ENCODE results near the gene LCE2B. TPM values are rescaled to one million over a fixed set of nuclear protein-coding genes. Genes with fewer than 3 reads are reported as not detected.

LCE2B gene
- polyA plus RNA-seq, 3 donors from 2014 or later = not detected

DNA sequence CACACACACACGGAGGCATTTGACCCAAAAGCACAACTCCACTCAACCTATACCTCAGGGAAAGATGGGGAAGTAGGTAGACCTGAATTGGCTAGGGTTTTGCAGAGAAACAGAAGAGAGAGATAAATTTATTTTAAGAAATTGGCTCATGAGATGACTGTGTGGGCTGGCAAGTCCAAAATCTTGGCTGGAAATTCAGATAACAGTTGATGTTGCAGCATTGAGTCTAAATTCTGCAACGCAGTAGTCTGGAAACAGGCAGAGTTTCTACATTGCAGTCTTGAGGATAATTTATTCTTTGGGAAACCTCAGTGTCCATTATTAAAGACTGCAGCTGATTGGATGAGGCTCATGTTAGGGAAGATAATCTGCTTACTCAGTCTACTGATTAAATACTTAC lies 4.3 kb upstream of the LCE2B start:
- no peaks in the 10 kb centered on the region for H3K36me3 Mint-ChIP-seq
- H3K9me3 Mint-ChIP-seq = peaks cover 0 to 3% (median 0%) of the 10 kb centered on the region in 6 donors
- H3K27ac Mint-ChIP-seq = no peak overlapping the region
- peaks cover 4 to 8% (median 7%) of the 10 kb centered on the region in 3 donors for H3K27me3 Mint-ChIP-seq (ENCODE audit: low read depth in 3 of 3)
- no peak for DNase-seq
- no peak overlapping the region for H3K4me3 Mint-ChIP-seq
- no peaks in the 10 kb centered on the region for H3K4me1 Mint-ChIP-seq

DNA sequence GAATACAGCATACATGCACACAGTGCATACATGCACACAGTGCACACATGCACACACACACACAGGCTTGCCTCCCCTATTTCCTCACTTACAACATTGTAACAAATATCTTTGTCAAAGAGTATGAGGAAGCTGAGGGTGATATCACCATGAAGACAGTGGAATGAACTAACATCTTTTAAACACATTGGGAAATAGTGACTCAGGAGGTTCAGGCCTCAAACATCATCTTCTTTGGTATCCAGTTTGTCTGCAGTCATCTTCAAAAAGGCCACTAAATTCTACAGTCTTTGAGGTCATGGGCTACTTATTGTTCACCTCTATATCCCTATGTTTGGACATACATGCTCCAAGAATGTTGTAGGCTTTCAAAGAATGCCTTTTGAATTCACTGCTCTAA lies 2.1 kb upstream of the LCE2B start:
- H3K36me3 Mint-ChIP-seq = no peaks in the 10 kb centered on the region
- no peaks in the 10 kb centered on the region for H3K4me1 Mint-ChIP-seq

DNA sequence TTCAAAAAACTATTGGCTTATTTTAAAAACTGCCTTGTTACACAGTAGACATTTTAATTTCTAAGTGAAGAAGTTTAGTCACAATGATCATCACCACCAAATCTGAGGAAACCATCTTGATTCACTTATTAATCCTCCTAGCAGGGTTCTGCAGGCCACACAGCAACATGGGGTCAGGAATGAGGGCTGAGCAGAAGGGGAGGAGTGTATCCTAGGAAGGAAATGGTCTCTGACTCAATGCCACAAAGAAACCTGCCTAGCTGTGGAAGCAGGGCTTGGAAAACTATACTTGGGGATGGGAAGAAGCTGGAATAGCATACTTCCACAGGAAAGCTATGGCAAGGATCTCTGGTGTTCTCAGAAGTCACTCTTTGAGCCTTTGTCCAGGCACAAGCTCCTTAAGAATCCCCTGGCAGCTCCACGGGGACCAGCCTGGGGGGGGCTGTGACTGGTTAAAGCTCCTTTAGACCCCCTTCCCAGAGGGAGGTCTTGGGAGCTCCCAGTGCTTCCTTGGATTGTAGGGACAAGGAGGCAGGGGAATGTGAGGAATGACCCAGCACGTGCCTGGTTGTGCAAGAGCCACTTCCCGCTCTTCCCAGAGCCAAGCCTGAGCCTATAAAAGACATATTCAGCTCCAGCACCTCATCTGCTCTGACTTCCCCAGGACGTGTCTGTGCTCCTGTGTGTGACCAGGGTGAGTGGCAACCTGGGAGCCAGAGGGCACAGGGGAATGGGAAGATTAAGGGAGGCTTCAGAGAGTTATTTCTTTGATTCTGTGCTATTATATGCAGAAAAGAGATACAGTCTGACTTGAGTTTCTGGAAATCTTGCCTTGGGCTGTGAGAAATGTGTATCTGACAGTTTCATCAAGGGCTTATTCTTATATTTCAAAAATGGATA lies 12.0 kb downstream of the LCE2B start, which contains the start of gene LCE2A:
LCE2A (plus strand) TSS at position 645 of the 900 bp plus-strand sequence. CDS start 557 bp downstream, outside the sequence.
- peaks cover 0 to 6% (median 0%) of the 10 kb centered on the region in 6 donors for H3K9me3 Mint-ChIP-seq
- H3K4me3 Mint-ChIP-seq = no peak within 1 kb of the TSS
- H3K36me3 Mint-ChIP-seq = no peaks in the 10 kb centered on the region
- no peak within 1 kb of the TSS for H3K27ac Mint-ChIP-seq
- H3K4me1 Mint-ChIP-seq = no peaks in the 10 kb centered on the region
- peaks cover 0 to 11% (median 0%) of the 10 kb centered on the region in 3 donors for H3K27me3 Mint-ChIP-seq (ENCODE audit: low read depth in 3 of 3)
- no peak for DNase-seq

More for the DNA sequence above, 2.1 kb upstream of the LCE2B start:
- Mint-ChIP-seq H3K27ac (no peak overlapping the region), H3K9me3 (peaks cover 0 to 1% (median 0%) of the 10 kb centered on the region in 6 donors), H3K4me3 (no peak overlapping the region), H3K27me3 (ENCODE audit: low read depth in 3 of 3) (peaks cover 4 to 8% (median 6%) of the 10 kb centered on the region in 3 donors)
- no peak for DNase-seq

DNA sequence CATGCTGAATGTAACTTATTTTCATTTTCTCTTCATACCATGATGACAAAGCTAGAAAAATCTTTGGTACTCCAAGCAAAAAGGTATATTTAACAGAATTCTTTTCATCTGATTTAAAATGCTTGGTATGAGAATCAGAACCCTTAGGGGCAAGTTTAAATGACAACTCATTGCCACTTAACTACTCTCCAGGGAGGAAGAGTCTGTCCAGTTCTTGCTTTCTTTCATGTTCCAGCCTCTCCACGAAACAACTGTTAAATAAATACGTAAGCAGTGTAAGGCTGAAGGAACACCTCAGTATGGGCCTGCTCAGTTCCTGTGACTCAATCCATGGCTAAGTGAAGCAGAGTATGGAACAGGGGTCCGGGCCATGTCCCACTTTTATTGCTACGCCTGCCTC lies 13.8 kb downstream of the LCE2B start:
- no peak overlapping the region for H3K27ac Mint-ChIP-seq
- H3K9me3 Mint-ChIP-seq = peaks cover 0 to 11% (median 0%) of the 10 kb centered on the region in 6 donors
- no peak overlapping the region for H3K4me3 Mint-ChIP-seq

DNA sequence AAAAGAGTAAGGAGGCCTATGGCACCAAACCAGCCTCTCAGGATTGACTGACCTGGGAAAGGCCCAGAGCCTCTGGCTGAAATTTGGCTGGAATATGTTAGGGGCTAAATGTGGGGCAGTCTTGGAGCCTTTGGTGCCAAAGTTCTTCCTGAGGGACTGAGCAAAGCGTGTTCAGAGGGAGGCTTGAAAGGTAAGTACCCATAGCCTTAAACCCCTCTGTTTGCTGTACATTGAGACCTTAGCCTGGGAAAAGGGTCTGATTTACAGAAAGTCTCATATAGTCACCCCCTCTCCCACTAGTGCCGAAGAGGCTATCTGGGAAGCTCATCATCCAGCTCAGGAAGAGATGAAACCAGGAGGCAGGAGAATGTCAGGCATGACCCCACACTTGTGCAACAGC lies 21.9 kb downstream of the LCE2B start, which contains the start of gene LCE4A:
LCE4A (plus strand) TSS at position 301 of the 400 bp plus-strand sequence. CDS start 916 bp downstream, outside the sequence.
- DNase-seq = no peak
- no peaks in the 10 kb centered on the region for H3K36me3 Mint-ChIP-seq
- peaks cover 3 to 12% (median 8%) of the 10 kb centered on the region in 3 donors for H3K27me3 Mint-ChIP-seq (ENCODE audit: low read depth in 3 of 3)
- no peak within 1 kb of the TSS for H3K4me3 Mint-ChIP-seq
- H3K27ac Mint-ChIP-seq = no peak within 1 kb of the TSS
- no peaks in the 10 kb centered on the region for H3K4me1 Mint-ChIP-seq
- H3K9me3 Mint-ChIP-seq = peaks cover 0 to 5% (median 0%) of the 10 kb centered on the region in 6 donors

More for the DNA sequence above, 13.8 kb downstream of the LCE2B start:
- peaks cover 0 to 7% (median under 1%) of the 10 kb centered on the region in 3 donors for H3K27me3 Mint-ChIP-seq (ENCODE audit: low read depth in 3 of 3)
- no peaks in the 10 kb centered on the region for H3K4me1 Mint-ChIP-seq
- no peak for DNase-seq
- H3K36me3 Mint-ChIP-seq = no peaks in the 10 kb centered on the region

DNA sequence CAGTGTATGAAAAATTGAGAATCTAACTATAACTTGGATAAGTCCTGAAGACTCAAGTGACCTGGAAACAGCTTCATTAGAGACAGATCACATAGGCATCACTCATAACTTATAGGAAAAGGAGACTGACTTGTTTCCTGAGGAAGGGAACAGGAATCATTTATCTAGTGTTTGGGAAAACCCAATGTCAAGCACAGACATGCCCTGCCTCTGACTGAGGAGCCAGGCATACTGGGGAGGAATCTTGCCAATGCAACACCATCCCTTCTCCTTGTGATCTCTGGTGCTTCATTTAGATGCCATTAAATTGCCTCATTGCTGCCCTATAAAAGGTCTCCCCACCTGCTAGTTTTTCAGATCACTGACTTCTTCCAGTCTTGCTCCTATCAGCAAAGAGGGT lies 32.3 kb downstream of the LCE2B start:
- Mint-ChIP-seq H3K27me3 (ENCODE audit: low read depth in 3 of 3) (peaks cover 0 to 15% (median 0%) of the 10 kb centered on the region in 3 donors), H3K36me3 (no peaks in the 10 kb centered on the region), H3K4me3 (no peak overlapping the region), H3K27ac (no peak overlapping the region), H3K4me1 (no peaks in the 10 kb centered on the region), H3K9me3 (peaks cover 0 to 1% (median 0%) of the 10 kb centered on the region in 6 donors)
- DNase-seq = no peak

DNA sequence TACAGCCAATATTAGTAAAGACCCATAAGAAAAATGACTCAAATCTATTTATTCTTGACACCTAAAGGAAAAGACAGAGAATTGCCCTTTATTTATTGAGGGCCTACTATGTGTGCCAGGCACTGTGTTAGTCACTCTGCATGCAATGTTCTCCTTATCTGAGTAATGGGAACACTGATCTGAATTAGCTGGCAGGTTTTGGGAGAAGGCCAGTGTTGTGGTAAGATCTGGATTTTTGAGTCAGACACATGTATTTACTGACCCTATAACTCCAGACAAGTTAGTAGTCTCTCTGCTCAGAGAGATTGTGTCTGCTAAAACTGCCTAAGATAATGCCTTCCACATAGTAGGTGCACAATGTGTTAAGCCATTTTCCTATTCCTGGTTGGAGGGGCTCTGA lies 39.3 kb downstream of the LCE2B start:
- Mint-ChIP-seq H3K36me3 (no peaks in the 10 kb centered on the region), H3K4me1 (no peaks in the 10 kb centered on the region), H3K9me3 (no peaks in the 10 kb centered on the region), H3K27ac (no peak overlapping the region), H3K27me3 (ENCODE audit: low read depth in 3 of 3) (peaks cover 0 to 6% (median 0%) of the 10 kb centered on the region in 3 donors), H3K4me3 (no peak overlapping the region)
- DNase-seq = no peak

DNA sequence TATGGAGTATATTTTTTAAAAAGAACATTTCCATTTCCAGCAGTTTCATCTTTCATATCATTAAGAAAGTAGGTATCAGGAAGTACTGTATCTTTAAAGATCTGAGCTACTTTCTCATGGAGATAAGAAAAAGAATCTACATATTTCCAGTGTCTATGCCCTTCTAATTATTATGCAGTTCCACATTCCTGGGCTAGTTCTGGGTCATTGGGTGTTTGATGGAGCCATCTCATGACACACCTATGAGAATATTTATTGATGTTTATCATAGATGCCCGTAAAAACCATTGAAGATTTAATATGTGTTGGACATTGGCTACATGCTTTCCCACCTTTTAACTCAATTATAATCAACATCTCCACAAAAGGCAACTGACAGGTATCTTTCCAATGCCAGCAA lies 43.1 kb downstream of the LCE2B start:
- H3K27me3 Mint-ChIP-seq (ENCODE audit: low read depth in 3 of 3) = no peaks in the 10 kb centered on the region

DNA sequence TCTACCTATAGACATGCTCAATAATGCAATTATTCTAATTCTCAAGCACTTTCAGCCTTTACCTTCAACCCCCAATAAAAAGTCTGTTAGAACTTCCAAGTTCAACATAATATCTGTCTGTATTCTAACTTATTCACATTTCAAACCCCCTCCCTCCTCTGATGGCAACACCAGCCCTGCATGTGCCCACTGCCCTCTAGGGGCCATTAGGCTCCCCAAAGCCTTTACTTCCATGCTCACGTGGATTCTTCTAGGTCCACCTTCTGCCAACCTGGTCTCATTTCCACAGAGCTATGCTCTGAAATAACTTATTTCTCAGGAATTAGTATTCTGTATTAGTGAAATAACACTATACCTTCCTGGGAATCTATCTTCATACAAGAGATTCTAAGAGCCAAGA lies 49.7 kb downstream of the LCE2B start:
- Mint-ChIP-seq H3K4me1 (no peaks in the 10 kb centered on the region), H3K9me3 (no peaks in the 10 kb centered on the region), H3K4me3 (no peak overlapping the region), H3K27me3 (ENCODE audit: low read depth in 3 of 3) (peaks cover 6 to 8% (median 7%) of the 10 kb centered on the region in 3 donors), H3K36me3 (no peaks in the 10 kb centered on the region), H3K27ac (no peak overlapping the region)
- no peak for DNase-seq

More for the DNA sequence above, 43.1 kb downstream of the LCE2B start:
- H3K4me1 Mint-ChIP-seq = no peaks in the 10 kb centered on the region
- H3K36me3 Mint-ChIP-seq = no peaks in the 10 kb centered on the region
- H3K9me3 Mint-ChIP-seq = no peaks in the 10 kb centered on the region
- no peak overlapping the region for H3K4me3 Mint-ChIP-seq
- H3K27ac Mint-ChIP-seq = no peak overlapping the region
- DNase-seq = no peak

Other genes with a start within 250 kb of the LCE2B start
- not detected for gene LCE5A, start 175.3 kb upstream of the LCE2B start, polyA plus RNA-seq
- not detected for gene CRCT1, start 171.6 kb upstream of the LCE2B start, polyA plus RNA-seq
- gene LCE3E, start 119.3 kb upstream of the LCE2B start, polyA plus RNA-seq = not detected
- gene LCE3D, start 105.6 kb upstream of the LCE2B start, polyA plus RNA-seq = not detected
- not detected for gene LCE3C, start 85.9 kb upstream of the LCE2B start, polyA plus RNA-seq
- gene LCE3B, start 72.3 kb upstream of the LCE2B start, polyA plus RNA-seq = not detected
- gene LCE3A, start 63.0 kb upstream of the LCE2B start, polyA plus RNA-seq = not detected
- not detected for gene LCE2D, start 22.7 kb upstream of the LCE2B start, polyA plus RNA-seq
- gene LCE2C, start 10.8 kb upstream of the LCE2B start, polyA plus RNA-seq = not detected
- gene LCE2A, start 12.2 kb downstream of the LCE2B start, polyA plus RNA-seq = not detected
- gene LCE4A, start 22.0 kb downstream of the LCE2B start, polyA plus RNA-seq = not detected
- gene KPRP, start 71.9 kb downstream of the LCE2B start, polyA plus RNA-seq = not detected
- gene LCE1F, start 89.0 kb downstream of the LCE2B start, polyA plus RNA-seq = not detected
- gene LCE1E, start 100.1 kb downstream of the LCE2B start, polyA plus RNA-seq = not detected
- not detected for gene LCE1D, start 110.6 kb downstream of the LCE2B start, polyA plus RNA-seq
- gene LCE1C, start 120.5 kb downstream of the LCE2B start, polyA plus RNA-seq = not detected
- not detected for gene LCE1B, start 125.8 kb downstream of the LCE2B start, polyA plus RNA-seq
- gene LCE1A, start 141.3 kb downstream of the LCE2B start, polyA plus RNA-seq = not detected
- not detected for gene LCE6A, start 156.7 kb downstream of the LCE2B start, polyA plus RNA-seq
- gene LCE7A, start 173.9 kb downstream of the LCE2B start, polyA plus RNA-seq = not detected
- not detected for gene SMCP, start 192.2 kb downstream of the LCE2B start, polyA plus RNA-seq
- gene IVL, start 222.4 kb downstream of the LCE2B start, polyA plus RNA-seq = not detected

Data from immature natural killer cell (primary cell).